ENCODE results near the gene LYPD4.

LYPD4 gene

DNA sequence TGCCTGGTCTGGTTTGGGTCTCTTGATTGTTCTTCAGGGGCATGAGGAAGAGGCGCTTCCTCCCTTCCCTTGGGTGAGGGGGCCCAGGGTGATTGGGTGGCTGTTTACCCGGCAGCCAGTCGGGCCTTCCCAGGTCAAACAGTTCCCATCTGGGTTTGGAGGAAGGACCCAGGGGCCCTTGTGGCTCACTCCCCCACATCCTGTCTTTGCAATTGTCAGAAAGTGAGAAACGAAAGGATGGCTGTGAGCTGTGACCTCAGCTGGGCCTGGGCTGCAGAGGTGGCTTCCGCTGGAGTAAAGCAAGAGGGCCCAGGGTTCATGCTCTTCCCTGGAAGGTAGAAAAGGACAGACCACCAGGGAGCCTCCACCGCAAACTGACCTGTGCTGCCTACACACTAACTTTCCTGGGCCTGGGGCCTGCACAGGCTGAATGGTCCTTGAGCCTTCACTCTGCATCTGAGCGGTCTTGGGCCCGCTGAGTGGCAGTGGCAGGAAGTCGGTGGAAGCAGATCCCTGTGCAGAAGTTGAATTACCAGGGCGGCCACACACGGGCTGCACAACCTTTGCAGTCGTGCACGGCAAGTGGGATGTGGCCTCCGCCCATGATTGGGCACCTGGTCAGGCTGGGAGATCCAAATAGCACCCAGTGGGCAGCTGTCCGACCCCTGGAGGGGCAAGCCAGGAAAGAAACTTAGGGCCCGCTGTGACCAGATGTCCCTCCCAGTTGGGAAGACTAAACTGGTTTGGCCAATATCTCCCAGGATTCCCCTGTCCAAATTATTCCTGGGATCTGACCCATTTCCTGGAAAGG is 27.3 kb upstream of the LYPD4 start:
- no peak for DNase-seq (ENCODE audit: low spot score)
- Histone ChIP-seq H3K4me3 (no peak overlapping the region), H3K27ac (no peak overlapping the region)
- TF ChIP-seq, protein P1, sequence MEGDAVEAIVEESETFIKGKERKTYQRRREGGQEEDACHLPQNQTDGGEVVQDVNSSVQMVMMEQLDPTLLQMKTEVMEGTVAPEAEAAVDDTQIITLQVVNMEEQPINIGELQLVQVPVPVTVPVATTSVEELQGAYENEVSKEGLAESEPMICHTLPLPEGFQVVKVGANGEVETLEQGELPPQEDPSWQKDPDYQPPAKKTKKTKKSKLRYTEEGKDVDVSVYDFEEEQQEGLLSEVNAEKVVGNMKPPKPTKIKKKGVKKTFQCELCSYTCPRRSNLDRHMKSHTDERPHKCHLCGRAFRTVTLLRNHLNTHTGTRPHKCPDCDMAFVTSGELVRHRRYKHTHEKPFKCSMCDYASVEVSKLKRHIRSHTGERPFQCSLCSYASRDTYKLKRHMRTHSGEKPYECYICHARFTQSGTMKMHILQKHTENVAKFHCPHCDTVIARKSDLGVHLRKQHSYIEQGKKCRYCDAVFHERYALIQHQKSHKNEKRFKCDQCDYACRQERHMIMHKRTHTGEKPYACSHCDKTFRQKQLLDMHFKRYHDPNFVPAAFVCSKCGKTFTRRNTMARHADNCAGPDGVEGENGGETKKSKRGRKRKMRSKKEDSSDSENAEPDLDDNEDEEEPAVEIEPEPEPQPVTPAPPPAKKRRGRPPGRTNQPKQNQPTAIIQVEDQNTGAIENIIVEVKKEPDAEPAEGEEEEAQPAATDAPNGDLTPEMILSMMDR (IDR thresholded peaks at IDR 0.05): no peak

DNA sequence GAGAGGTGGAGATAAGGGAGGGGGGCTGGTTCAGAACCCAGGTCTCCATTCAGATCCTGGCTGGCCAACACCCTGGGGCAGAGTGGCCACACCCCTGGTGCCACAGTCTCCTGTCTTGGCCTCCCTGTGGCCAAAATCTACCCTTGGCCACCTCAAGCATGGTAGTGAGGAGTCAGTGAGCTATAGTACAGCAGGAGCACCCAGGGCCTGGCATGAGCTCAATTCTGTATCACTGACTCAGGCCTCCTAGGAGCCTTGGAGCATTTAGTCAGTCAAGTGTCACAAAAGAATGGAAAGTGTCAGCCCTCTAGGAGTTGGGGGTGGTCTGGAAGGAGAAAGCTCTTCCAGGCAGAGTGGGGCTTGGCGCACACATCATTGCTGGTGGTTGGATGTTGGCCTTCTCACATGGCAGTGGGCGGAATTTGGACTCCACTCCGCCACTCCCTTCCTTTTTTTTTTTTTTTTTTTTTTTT is 26.0 kb upstream of the LYPD4 start:
- no peak overlapping the region for H3K27ac ChIP-seq
- H3K4me3 ChIP-seq: no peak overlapping the region
- TF ChIP-seq, protein P1 (IDR thresholded peaks at IDR 0.05): no peak
- no peak for DNase-seq (ENCODE audit: low spot score)

DNA sequence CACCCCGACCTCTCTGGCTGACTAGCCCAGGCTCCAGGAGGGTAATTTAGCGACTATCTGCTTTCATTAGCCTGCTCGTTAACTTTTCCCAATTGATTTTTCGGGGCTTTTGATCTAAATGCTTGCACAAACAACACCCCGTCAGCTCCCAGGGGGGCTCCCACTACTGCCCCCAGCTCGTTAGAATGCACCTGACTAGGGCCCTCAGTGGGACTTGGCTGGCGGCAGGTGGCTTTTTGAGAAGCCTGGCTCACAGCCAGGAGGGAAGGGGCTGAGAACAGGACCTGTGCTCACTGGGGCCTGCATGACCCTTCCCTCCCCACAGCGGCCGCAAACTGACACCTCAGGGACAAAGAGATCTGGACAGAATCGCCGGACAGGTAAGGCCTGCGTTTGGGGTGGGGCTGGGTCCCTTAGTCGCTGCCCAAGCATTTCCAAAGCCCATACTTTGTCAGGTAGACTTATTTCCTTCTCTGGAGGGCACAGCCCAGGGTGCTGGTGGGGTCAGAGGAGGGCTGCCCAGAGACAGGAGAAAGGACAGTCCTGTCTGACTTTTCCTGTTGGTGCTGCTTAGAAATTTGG is 25.0 kb upstream of the LYPD4 start:
- no peak for DNase-seq (ENCODE audit: low spot score)
- Histone ChIP-seq H3K4me3 (no peak overlapping the region), H3K27ac (no peak overlapping the region)
- TF ChIP-seq, protein P1 (IDR thresholded peaks at IDR 0.05): no peak

DNA sequence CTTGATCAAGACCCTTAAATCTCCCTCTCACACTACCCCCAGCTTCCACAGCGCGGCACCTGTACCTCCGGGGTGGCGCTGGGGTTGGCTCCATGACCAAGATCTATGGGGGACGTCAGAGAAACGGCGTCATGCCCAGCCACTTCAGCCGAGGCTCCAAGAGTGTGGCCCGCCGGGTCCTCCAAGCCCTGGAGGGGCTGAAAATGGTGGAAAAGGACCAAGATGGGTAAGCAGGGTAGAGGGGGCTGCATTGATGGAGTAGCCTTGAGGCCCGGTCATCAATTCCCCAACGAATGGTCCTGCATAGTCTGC is 24.5 kb upstream of the LYPD4 start:
- no peak overlapping the region for H3K4me3 ChIP-seq
- TF ChIP-seq, protein P1 (IDR thresholded peaks at IDR 0.05): no peak
- DNase-seq (ENCODE audit: low spot score): no peak
- H3K27ac ChIP-seq: no peak overlapping the region

DNA sequence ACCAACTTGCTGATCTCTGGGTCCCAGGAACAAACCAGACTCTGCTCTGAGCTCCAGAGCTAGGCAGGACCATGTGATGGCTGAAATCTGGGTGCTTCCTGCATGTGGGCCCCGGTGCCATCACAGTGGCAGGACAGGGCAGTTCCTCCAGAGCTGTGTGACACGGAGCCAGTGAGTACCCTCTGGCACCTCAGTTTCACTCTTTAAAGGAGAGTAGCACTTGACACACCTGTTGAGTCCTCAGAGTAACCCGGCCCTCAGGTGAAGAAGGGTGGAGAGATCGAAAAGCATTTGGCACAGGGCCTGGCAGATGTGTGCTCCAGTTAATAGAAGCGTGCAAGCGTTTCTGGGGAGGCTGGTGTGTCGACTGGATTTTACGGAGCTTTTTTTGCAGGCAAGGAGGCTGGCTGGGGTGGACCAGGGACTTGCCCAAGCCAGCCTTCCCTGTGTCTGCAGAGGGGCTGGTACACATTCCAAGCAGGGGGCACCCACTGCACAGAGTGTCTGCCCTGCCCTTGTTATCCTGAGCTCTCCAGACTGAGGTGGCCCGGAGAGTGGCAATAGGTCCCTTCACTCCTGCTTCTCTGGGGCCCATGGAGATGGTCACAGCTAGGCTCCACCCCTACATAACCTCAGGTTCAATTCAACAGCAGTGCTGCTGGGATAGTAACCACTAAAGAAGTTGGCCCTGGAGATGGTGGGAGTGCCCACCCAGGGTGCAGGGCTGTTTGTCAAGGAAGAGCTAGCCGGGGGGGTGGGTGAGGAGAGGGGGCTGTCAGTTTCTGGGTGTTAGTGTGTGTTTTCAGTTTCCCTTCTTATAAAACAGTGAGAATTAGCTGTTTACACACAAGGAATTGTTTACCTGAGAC is 23.9 kb upstream of the LYPD4 start:
- no peak for DNase-seq (ENCODE audit: low spot score)
- Histone ChIP-seq H3K27ac (no peak overlapping the region), H3K4me3 (no peak overlapping the region)
- TF ChIP-seq, protein P1 (IDR thresholded peaks at IDR 0.05): no peak

DNA sequence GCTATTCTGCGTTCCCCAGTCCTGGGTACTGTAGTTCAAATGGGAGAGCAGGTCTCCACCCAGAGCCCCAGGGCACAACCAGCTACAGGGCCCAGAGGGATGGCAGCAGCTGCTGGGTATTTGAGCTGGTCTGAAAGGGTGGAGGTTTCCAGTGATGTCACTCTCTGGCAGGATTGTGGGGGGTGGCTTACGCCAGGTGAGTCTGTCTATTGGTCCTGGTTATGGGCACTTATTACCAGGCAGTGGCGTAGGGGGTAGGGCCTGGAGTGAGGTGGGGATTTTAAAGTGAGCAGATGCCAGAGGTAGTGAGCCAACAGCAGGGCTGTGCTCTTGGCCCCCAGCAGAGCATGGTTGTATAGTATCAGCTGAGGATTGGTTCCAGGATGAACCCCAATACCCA is 21.8 kb upstream of the LYPD4 start:
- TF ChIP-seq, protein P1 (IDR thresholded peaks at IDR 0.05): no peak
- DNase-seq (ENCODE audit: low spot score): no peak
- no peak overlapping the region for H3K27ac ChIP-seq

More for the DNA sequence above, 21.8 kb upstream of the LYPD4 start:
- no peak overlapping the region for H3K4me3 ChIP-seq

All from coronary artery (tissue), 2 donors.